NCI-H2196 treated with DMSO at 0.1 percent for 48 hours (cell line): ENCODE results near the gene CCNQ.

Experiments
- DNase-seq: peaks from one replicate; lab custom pipeline; 2025; ENCODE audit not compliant: unreplicated experiment; lab: John Stamatoyannopoulos, UW

The CCNQ gene

DNA sequence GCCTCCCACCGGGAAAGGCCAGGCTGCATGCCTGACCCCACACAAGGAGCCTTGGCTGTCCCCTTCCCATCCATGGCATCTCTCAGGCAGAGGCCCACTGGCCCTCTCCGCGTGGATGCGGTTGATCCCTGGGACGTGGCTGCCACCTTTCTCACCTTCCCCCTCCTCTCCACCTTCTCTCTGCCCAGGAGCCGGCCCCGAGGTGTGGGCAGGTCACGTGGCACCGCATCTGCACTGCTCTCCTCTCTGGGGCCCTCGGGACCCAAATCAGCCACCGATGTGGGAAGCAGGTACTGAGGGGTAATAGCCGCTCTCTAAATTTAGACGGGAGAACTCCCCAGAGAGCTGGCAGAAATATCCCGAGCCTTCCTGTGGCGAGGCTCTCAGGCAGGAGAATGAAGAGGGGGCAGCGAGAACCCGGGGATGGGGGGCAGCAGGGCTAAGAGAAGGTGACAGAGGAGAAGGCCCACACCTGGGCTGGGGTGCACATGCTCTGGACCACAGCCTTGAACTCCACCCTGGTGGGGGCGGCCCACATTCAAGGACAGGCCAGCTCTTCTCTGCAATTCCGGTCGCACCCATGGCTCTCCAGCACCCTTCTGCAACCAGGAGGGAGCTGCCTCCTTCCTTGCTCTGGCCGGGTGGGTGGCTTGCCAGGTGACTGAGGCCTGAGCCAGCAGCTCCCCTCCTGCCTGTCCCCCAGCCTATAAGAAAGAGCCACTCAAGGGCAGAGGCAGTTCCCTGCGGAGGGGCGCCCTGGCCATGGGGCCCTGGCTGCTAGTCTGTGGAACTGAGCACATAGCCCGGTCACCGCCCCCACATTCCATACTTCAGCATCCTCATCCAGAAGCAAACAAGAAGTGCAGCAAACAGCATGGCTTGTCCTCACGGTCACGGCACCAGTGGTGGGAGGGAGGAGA lies 38.4 kb upstream of the CCNQ start:
- no peak for DNase-seq

DNA sequence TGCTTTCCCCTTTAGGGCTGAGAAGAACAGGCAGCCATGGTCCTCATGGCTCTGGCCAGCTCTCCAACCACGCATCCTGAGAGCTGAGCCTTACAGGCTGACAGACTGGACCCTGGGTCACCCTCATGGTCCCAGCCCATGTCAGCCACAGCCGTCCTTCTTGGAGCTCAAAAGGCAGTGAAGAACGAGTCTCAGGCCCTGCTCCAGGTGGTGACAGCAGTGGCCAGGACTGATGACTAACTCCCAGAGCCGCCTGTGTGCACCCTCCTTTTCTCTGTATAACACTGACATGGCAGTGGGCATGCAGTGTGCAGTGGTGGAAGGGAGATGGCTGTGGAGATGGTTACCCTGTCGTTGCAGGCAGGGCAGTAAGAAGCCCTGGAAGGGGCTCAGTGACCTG lies 37.8 kb upstream of the CCNQ start:
- DNase-seq, result no peak

DNA sequence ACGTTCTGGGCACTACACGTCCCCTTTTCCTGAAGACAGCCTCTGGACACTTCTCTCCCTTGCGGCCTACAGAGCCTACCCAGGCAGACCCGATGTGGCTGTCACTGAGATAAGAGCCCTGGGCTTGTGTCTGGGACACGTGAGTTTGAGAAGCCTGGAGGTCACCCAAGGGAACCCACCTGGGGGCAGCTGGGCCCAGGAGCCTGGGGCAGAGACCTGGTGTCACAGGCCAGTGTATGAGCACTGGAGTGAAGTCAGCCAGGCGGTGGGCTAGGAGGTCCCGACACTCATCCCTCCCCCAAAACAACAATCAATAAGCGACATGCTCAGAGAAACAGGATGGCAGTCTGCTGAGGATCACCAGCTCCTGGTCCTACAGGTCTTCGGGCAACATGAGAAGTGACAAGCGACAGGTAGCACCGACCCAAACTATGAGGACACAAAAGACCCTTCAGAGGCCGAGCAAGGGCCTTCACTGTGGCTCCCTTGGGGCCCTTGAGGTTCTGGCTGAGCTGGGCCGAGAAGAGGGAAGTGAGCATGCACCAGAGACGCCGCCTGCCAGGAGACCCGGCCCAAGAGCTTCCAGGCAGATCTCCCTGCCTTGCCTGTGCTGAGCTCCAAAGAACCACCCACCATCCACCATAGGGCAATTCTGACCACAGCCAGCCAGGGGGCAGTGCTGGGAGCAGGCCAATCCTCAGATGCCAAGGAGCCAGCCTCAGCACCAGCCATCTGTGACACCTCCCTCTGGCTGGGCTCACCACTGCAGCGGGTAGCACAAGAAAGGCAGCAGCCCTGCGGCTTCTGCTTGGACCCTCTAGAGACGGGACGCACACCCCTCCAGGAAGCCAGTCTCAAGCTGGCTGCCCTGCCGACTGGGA lies 37.1 kb upstream of the CCNQ start:
- DNase-seq, result peak; percentile 6

DNA sequence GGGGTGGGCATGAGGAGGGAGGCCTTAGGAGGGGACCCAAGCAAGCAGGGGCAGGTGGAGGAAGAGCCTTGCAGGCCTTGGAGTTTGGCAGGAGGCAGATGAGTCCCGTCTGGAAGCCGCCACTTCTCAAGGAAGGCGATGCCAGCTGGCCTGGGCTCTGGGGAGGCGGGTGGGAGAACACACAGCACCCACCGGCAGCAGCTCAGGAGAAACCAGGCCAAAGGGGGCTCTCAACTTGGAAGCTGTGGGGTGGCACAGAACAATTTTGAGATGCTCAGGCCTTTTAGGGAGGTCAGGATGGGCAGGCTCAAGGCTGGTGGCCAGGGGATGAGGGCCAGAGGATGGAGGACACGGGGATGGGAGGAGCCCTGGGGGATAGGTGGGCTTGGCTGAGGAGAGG lies 36.4 kb upstream of the CCNQ start:
- no peak for DNase-seq

DNA sequence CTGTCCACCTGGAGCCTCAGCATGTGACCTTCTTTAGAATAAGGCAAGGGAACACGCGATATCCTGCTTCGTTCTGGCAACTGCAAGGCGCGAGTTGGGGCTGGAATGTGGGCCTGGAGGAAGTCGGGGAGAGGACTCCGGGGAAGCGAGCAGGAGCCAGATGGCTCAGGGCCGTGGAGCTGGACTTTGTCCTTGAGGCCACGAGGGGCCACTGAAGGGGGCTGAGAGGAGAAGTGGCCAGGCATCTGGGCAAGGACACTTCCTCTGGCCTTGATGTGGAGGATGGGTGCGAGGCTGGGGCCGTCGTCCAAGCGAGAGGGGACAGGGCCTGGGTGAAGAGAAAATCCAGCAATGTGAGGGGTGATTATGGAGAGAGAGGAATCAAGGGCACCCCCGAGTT lies 35.9 kb upstream of the CCNQ start:
- no peak for DNase-seq

DNA sequence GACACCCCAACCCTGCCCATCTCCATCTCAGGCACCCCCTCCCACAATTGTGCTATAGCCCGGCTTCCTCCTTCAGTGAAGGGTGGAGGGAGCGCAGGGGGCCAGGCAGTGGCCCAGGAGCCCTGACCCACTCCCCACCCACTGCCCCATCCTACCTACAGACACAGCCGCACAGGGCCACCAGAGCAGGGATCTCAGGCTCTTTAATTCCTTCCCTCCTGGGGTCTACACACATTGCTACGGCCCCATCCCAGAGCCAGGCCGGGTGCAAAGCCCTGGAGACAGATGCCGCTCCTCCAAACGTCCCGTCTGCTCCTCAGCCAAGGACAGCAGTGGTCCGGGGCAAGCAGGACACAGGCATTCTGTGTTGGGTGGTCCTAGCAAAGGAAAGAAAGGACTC lies 35.3 kb upstream of the CCNQ start:
- DNase-seq, result no peak

DNA sequence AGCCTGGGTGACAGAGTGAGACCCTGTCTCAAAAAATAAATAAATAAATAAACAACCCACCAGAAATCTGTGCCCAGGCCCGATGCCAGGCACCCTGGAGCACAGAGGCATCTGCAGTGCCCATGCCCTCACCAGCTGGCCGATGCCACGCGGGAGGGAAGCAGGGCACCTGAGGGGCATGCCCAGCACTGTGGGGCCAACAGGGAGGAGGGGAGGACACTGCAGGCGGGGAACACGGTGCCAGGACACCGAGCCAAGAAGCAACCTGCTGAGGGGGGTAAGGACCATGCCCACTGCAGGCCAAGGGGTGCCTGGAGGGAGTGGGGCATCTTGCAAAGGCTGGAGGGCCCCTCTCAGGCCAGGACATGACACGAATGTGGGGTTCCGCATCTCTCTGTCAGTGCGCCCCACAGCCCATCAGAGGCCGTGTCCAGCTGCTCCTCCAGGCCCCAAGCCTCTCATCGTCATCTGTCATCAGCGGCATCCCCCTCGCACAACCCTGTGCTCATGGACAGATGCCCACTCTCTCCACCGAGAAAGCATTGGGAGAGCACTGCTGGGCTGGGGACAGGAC lies 34.8 kb upstream of the CCNQ start:
- DNase-seq, result no peak

DNA sequence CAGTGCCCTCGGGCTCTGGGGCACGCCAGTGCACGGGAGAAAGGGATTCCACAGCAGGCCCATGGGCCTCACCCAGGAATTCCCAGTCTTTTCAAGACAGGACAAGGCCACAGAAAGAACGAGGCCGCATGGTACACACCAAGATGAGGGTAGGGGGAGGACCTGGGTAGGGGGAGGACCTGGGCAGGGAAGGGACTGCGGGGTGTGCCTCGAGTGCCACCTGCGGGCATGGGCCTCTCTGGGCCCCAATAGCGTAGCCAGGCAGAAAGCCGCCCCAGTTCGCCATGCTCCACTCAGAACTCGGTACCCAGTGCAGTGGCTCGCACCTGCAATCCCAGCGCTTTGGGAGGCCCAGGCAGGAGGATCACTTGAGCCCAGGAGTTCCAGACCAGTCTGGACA lies 34.1 kb upstream of the CCNQ start:
- DNase-seq, result no peak

DNA sequence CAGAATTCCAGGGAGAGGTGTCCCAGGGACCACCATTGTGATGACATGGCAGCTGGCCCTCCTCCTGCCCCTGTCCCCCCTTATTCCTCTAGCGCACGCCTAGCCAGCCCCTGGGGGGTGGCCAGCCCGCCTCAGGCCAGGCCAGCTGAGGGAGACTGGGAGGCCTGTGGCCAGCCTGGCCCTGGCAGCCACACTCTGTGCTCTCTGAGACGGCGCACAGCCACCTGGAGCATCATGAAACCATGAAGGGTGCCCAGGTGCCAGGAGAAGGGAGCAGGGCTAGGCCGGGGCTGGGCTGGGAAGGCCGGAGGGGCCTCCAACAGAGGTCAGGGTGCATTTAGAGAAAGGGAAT lies 33.6 kb upstream of the CCNQ start:
- no peak for DNase-seq

DNA sequence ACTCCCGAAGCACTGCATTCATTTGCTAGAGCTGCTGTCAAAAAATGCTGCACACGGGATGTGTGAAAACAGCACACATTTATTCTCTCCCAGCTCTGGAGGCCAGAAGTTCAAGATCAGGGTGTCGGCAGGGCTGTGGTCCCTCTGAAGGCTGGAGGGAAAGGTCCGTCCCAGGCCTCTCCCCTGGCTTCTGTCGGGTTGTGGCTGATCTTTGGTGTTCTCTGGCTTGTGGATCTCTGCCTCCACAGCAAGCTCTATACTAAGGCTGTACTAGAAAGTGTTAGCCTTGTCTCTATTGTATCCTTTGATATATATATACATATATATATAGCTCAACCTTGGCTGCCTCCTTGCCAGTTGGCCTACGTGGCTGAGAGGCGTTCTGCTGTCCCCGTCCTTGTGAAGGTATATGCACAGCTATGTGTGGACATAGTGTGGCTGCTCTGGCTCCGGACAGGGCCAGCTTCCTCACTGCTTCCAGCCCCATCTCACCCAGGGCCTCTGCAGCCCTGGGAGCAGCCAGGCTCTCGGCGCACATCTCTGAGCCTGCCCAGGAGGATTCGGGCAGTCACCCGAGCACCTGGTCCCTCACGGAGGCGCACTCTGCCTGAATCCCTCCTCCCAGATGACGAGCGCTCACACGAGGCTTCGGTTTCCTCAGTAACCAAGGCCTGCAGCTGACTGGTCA lies 33.1 kb upstream of the CCNQ start:
- no peak for DNase-seq

DNA sequence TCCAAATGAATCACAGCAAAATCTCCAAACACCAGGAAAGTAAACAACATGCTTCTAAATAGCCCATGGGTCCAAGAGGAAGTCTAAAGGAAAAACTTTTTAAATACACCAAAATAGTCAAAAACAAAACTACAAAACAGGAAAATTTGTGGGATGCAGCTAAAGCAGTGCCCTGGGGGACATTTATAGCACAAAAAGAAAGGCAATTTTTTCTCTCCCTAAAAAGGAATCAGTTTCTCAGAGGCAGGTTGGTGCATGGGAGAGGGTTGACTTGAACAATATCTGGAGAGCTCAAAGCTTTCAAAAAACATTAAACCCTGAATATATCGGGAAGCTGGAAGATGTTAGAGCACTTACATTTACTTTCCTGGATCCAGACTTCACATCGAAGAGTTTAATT lies 32.4 kb upstream of the CCNQ start:
- DNase-seq, result no peak

DNA sequence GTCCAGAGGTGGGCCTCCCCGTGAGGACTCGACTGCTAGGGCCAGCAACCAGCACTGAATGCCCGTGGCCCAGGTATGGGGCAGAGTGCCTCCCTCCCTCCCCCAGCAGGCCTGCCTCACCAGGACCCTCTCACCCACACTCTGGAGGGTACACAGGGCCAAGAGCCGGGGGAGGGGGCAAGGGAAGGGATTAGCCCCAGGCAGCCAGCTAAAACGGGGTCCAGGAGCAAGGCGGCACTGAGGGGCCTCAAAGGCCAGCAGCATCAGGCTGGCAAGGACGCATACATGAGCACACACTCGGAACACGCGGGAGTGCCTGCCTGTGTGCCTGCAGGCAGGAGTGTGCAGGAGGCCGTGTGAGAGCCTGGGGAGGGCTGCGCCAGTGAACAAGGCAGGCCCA lies 29.7 kb upstream of the CCNQ start:
- DNase-seq, result no peak

DNA sequence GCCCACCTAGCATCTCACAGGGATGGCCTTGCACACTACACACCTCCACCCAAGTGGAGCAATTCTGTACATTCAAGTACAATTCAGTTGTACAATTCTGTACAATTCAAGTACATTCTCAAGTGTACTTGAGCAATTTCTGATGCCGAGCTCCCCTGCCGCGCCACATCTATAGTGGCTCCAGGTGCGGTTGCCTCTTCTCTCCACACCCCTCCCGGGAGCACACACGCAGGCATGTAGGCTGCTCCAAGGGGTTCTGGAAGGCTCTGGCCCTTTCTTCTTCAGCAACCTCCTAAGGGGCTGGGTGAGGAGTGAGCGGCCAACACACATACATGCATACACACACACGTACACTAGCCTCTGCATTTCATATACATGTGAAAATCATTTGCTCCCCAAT lies 29.2 kb upstream of the CCNQ start:
- no peak for DNase-seq

DNA sequence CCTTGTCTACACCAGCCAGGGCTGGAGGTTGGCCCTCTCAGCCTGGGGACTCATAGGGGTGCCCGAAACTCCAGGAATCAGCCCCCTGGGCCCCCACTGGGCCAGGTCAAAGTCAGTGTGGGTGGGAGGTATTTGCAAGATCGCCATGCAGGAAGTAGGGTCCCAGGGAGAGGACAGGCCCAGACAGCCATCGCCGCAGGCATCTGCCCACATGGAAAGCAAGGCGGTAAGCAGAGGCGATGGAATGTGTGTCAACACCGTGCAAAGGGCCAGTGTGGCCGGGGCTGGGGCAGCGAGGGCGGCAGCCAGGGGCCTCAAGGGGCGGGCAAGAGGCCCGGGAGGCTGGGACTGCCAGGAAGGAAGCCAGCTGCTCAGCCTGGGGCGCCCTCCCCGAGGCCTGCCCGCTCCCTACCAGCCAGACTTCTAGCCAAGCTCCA lies 28.8 kb upstream of the CCNQ start:
- no peak for DNase-seq

DNA sequence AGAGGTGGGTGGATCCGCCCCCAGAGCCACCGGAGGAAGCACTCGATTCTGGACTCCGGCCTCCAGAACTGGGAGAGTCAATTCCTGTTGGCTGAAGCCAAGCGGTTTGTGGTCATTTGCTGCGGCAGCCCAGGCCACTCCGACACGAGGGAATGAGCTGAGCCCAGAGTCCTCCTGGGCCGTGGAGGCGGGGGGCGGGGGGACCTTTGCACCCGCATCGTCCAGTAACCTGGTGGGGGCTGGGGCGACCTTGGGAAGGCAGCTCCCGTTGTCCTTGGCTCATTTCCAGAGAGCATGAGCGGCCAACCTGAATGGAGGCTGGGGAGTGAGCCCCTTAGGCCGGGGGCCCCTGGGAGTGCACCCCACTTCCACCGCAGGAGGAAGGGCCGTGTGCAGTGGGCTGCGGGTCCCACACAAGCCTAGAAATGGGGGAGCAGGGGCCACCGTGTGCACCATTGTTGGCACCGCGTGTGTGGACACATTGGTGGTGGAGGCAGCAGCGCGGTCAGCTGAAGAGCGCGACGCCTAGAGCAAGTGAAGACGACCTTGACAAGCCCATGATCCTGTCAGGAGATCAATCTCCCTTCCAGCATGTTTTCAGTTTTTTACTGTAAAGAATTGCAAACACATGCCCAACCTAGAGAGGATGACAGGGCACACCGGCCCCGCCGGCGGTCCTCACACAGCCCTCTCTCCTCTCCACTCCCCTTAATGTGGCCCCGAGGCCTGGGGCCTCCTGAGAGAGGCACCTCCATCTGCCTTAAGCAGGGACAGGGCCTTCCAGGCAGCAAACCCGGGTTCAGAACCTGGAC lies 28.1 kb upstream of the CCNQ start:
- DNase-seq, result no peak

DNA sequence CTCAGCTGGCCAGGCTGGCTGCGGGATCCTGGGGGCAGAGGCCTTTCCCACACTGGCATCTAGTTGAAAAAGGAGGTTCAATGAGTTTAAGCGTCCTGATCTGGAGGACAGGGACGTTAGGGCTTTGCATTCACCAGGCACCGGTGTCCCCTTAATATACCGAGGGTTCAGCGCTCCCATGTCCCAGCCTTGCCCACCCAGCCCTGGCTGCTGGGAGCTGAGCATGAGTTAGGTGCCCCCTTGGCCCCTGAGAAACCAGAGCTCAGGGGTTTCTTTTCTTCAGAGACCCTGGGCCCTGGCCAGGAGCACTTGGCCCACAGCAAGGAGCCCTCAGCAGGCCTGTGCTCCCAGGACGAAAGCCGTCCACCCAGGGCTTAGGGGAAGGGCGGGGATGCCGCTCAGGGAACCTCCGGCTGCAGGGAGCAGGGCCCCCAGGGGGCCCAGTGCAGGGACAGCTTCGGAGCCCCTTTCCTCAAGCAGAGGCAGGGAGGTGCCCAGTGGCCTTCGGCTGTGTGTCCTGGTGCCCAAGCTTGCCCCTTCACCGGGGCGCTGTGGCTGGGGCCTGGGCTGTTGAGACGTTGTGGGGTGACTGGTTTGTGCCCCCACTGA lies 27.2 kb upstream of the CCNQ start:
- no peak for DNase-seq

DNA sequence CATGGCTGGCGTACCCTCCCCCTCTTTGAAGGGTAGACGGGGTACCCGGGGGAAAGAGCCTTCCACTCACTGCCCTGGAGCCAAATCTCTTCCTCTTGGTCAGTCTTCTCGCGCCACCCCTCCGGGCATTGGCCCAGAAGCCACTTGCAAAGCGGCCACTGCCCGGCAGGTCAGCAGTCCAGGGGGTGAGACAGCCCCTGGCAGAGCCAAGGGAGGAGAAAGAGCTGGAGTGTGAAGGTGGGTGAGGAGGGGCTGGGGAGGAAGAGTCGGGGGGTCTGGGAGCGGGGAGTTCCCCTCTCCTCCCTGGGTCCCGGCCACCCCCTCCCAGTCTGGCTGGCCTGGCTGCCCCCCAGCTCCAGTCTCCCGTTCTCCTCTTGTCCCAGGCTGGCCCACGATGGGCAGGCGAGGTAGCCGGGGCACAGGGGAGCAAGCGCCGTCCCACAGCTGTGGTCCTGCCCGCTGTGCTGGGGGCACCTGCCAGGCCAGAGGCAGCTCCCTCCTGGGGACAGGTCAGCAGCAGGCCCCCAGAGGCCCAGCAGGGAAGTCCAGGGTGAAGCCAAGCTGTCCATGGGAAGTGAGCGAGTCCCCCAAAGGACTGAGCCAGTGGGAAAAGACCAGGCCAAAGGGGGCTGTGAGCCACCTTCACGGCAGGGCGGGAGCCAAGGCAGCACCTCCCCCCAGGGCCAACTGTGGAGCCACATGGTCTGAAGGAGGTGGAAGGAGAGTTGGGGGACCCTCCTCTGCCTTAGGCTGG lies 26.5 kb upstream of the CCNQ start:
- no peak for DNase-seq

DNA sequence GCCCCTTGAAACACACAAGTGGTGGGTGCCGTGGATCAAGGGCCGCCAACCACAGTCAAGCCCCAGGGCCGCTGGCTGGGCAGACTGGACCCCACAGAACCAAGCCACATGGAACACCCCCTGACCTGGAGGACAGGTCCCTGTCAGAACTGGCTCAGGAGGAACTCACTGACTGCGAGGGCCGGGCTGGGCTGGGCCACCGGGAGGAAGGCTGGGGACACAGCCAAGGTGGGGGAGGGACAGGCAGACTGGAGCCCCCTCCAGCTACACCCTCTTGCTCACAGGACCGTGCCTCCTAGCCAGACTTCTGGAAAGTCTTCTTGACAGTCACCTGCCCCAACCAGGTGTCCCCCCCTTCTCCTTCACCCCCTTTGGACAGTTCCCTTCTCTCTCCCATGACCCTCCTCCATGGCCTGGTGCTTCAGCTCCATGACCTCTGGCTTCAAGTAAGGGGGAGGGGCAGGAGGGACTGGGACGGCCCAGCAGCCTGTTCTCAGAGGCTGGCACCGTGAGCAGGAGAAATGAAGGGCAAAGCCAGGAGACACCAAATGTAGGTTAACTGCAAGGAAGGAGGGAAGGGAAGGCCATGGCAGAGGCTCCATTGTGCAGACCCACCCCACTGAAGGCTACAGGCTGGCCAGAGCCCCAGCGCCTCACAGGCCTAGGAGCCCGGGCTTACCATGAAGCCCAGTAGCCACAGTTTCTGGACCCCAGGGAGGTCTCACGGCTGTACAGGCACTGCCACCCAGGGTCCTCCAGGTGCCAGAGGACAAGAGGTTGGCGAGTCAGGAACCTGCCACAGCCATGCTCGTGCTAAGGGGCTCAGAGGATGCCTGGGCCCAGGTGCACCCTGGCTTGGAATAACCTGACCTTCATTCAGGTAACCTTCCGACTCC lies 25.5 kb upstream of the CCNQ start:
- DNase-seq, result no peak
